Central memory CD8-positive, alpha-beta T cell (primary cell): Measurements from ENCODE around the gene LRRN3.
A peak's percentile ranks its signal among the peaks of the same experiment; 100 is the strongest.

Experiments
- ATAC-seq: fragments of 150-1000 bp; cut with Tn5 transposase; replicated peaks from 2 replicates; pipeline ENCODE4 v1.10.0; 2022; ENCODE audit warnings: mild to moderate bottlenecking, moderate FRiP score, moderate number of reproducible peaks; ENCODE audit not compliant: poor library complexity, severe bottlenecking; ENCODE audit errors: extremely low read depth
- DNase-seq, 2 donors: peaks; one replicate each; pipeline ENCODE4 v3.0.0; 2021; ENCODE audit warnings: low spot score in 2 of 2
- H3K27ac Mint-ChIP-seq: one replicate; pipeline ENCODE4 v1.8.0; 2022; ENCODE audit warnings: low read depth, mild to moderate bottlenecking, moderate library complexity, mixed read lengths
- H3K27me3 Mint-ChIP-seq: one replicate; pipeline ENCODE4 v1.8.0; 2022; ENCODE audit warnings: mixed read lengths
- H3K36me3 Mint-ChIP-seq: one replicate; pipeline ENCODE4 v1.8.0; 2022; ENCODE audit warnings: mild to moderate bottlenecking, moderate library complexity, mixed read lengths; ENCODE audit not compliant: insufficient read depth
- H3K4me1 Mint-ChIP-seq: one replicate; pipeline ENCODE4 v1.8.0; 2022; ENCODE audit warnings: mixed read lengths
- H3K4me3 Mint-ChIP-seq: one replicate; pipeline ENCODE4 v1.8.0; 2022; ENCODE audit warnings: mild to moderate bottlenecking, moderate library complexity, mixed read lengths
- H3K9me3 Mint-ChIP-seq: one replicate; pipeline ENCODE4 v1.8.0; 2022; ENCODE audit warnings: mixed read lengths

The LRRN3 gene

GRCh38 chr7:111129435-111129834 lies 38.5 kb downstream of the LRRN3 start:
- no peak overlapping the region for H3K4me3 Mint-ChIP-seq
- H3K9me3 Mint-ChIP-seq, result no peaks in the 10 kb centered on the region
- DNase-seq (no peak), ATAC-seq (no peak)
- H3K36me3 Mint-ChIP-seq, result peaks cover 2% of the 10 kb centered on the region
- no peak overlapping the region for H3K27ac Mint-ChIP-seq
- no peaks in the 10 kb centered on the region for H3K27me3 Mint-ChIP-seq
- no peaks in the 10 kb centered on the region for H3K4me1 Mint-ChIP-seq

- H3K36me3 Mint-ChIP-seq, result no peaks in the 10 kb centered on the region
- no peak overlapping the region for H3K27ac Mint-ChIP-seq
- no peak overlapping the region for H3K4me3 Mint-ChIP-seq
- no peaks in the 10 kb centered on the region for H3K9me3 Mint-ChIP-seq
- ATAC-seq (no peak), DNase-seq (no peak)
- peaks cover 2% of the 10 kb centered on the region for H3K4me1 Mint-ChIP-seq
- H3K27me3 Mint-ChIP-seq, result no peaks in the 10 kb centered on the region
Measured at GRCh38 chr7:111132833-111133232, 41.9 kb downstream of the LRRN3 start.

- Mint-ChIP-seq H3K27me3 (no peaks in the 10 kb centered on the region), H3K27ac (peak overlapping the region; percentile 72), H3K4me1 (peaks cover 17% of the 10 kb centered on the region), H3K4me3 (no peak overlapping the region), H3K9me3 (no peaks in the 10 kb centered on the region), H3K36me3 (peaks cover 3% of the 10 kb centered on the region)
- ATAC-seq, result peak; percentile 48
- DNase-seq, result no peak
Measured at GRCh38 chr7:111137296-111138192, 46.6 kb downstream of the LRRN3 start.

- Mint-ChIP-seq H3K4me3 (no peak overlapping the region), H3K27ac (peak overlapping the region; percentile 72)
- peak in 1 of 2 donors; percentile 38 for DNase-seq
Measured at GRCh38 chr7:111138193-111138569, 47.3 kb downstream of the LRRN3 start.

GRCh38 chr7:111138586-111138985 lies 47.7 kb downstream of the LRRN3 start:
- H3K27ac Mint-ChIP-seq, result peak overlapping the region; percentile 72
- peaks cover 17% of the 10 kb centered on the region for H3K4me1 Mint-ChIP-seq
- H3K4me3 Mint-ChIP-seq, result no peak overlapping the region
- H3K27me3 Mint-ChIP-seq, result no peaks in the 10 kb centered on the region
- peaks cover 3% of the 10 kb centered on the region for H3K36me3 Mint-ChIP-seq
- H3K9me3 Mint-ChIP-seq, result no peaks in the 10 kb centered on the region
- DNase-seq (no peak), ATAC-seq (no peak)

More at GRCh38 chr7:111138193-111138569, 47.3 kb downstream of the LRRN3 start:
- Mint-ChIP-seq H3K27me3 (no peaks in the 10 kb centered on the region), H3K9me3 (no peaks in the 10 kb centered on the region), H3K4me1 (peaks cover 17% of the 10 kb centered on the region), H3K36me3 (peaks cover 3% of the 10 kb centered on the region)
- peak; percentile 87 for ATAC-seq

- no peak overlapping the region for H3K27ac Mint-ChIP-seq
- peaks cover 3% of the 10 kb centered on the region for H3K36me3 Mint-ChIP-seq
- H3K9me3 Mint-ChIP-seq, result no peaks in the 10 kb centered on the region
- H3K27me3 Mint-ChIP-seq, result no peaks in the 10 kb centered on the region
- peaks cover 17% of the 10 kb centered on the region for H3K4me1 Mint-ChIP-seq
- H3K4me3 Mint-ChIP-seq, result no peak overlapping the region
- no peak for ATAC-seq
- no peak for DNase-seq
Measured at GRCh38 chr7:111140091-111140865, 49.4 kb downstream of the LRRN3 start.

GRCh38 chr7:111145472-111145871 lies 54.5 kb downstream of the LRRN3 start:
- Mint-ChIP-seq H3K36me3 (no peaks in the 10 kb centered on the region), H3K27ac (no peak overlapping the region)
- ATAC-seq, result no peak

GRCh38 chr7:111146136-111146535 lies 55.2 kb downstream of the LRRN3 start:
- Mint-ChIP-seq H3K4me1 (no peaks in the 10 kb centered on the region), H3K27me3 (no peaks in the 10 kb centered on the region), H3K27ac (no peak overlapping the region), H3K4me3 (no peak overlapping the region), H3K9me3 (no peaks in the 10 kb centered on the region), H3K36me3 (no peaks in the 10 kb centered on the region)
- DNase-seq (no peak), ATAC-seq (no peak)

More at GRCh38 chr7:111145472-111145871, 54.5 kb downstream of the LRRN3 start:
- no peak for DNase-seq
- Mint-ChIP-seq H3K4me1 (no peaks in the 10 kb centered on the region), H3K27me3 (no peaks in the 10 kb centered on the region), H3K4me3 (no peak overlapping the region), H3K9me3 (no peaks in the 10 kb centered on the region)

- ATAC-seq (no peak), DNase-seq (no peak)
- Mint-ChIP-seq H3K9me3 (no peaks in the 10 kb centered on the region), H3K36me3 (no peaks in the 10 kb centered on the region), H3K4me1 (no peaks in the 10 kb centered on the region), H3K4me3 (no peak overlapping the region), H3K27ac (no peak overlapping the region), H3K27me3 (no peaks in the 10 kb centered on the region)
Measured at GRCh38 chr7:111147708-111148533, 57.0 kb downstream of the LRRN3 start.

- Mint-ChIP-seq H3K4me1 (no peaks in the 10 kb centered on the region), H3K27ac (no peak overlapping the region), H3K36me3 (no peaks in the 10 kb centered on the region), H3K27me3 (no peaks in the 10 kb centered on the region), H3K9me3 (no peaks in the 10 kb centered on the region), H3K4me3 (no peak overlapping the region)
- ATAC-seq, result no peak
- DNase-seq, result no peak
Measured at GRCh38 chr7:111150709-111151108, 59.8 kb downstream of the LRRN3 start.

GRCh38 chr7:111159426-111159825 lies 68.5 kb downstream of the LRRN3 start:
- H3K36me3 Mint-ChIP-seq, result no peaks in the 10 kb centered on the region
- H3K4me3 Mint-ChIP-seq, result no peak overlapping the region
- H3K9me3 Mint-ChIP-seq, result no peaks in the 10 kb centered on the region
- ATAC-seq (no peak), DNase-seq (no peak)
- H3K4me1 Mint-ChIP-seq, result no peaks in the 10 kb centered on the region
- H3K27me3 Mint-ChIP-seq, result no peaks in the 10 kb centered on the region
- H3K27ac Mint-ChIP-seq, result no peak overlapping the region

GRCh38 chr7:111160297-111160696 lies 69.4 kb downstream of the LRRN3 start:
- Mint-ChIP-seq H3K36me3 (no peaks in the 10 kb centered on the region), H3K4me1 (no peaks in the 10 kb centered on the region), H3K27ac (no peak overlapping the region), H3K4me3 (no peak overlapping the region), H3K27me3 (no peaks in the 10 kb centered on the region), H3K9me3 (no peaks in the 10 kb centered on the region)
- DNase-seq (no peak), ATAC-seq (no peak)
